GM18858 (cell line): ENCODE measurements around the gene BTBD1.

Experiments used
- ATAC-seq: cut with Tn5 transposase; IDR thresholded peaks from one replicate; pipeline ENCODE4 v1.9.1; 2021; ENCODE audit not compliant: unreplicated experiment

BTBD1 gene

GRCh38 chr15:83066734-83067637 lies at the start of gene BTBD1:
TSS of gene BTBD1 (minus strand) at chr15:83067252. CDS start at chr15:83067151, 101 bp downstream.
- peak; percentile 67 for ATAC-seq

GRCh38 chr15:83115831-83116565 lies 48.9 kb upstream of the BTBD1 start:
- peak; percentile 46 for ATAC-seq

GRCh38 chr15:83115410-83115809 lies 48.4 kb upstream of the BTBD1 start:
- no peak for ATAC-seq

- no peak for ATAC-seq
Measured at GRCh38 chr15:83114856-83115255, 47.8 kb upstream of the BTBD1 start.

GRCh38 chr15:83113881-83114674 lies 47.0 kb upstream of the BTBD1 start:
- no peak for ATAC-seq

GRCh38 chr15:83112956-83113299 lies 45.9 kb upstream of the BTBD1 start:
- ATAC-seq, result no peak

- no peak for ATAC-seq
Measured at GRCh38 chr15:83112233-83112955, 45.3 kb upstream of the BTBD1 start.

GRCh38 chr15:83111149-83111548 lies 44.1 kb upstream of the BTBD1 start:
- ATAC-seq, result no peak

GRCh38 chr15:83110381-83110780 lies 43.3 kb upstream of the BTBD1 start:
- no peak for ATAC-seq

GRCh38 chr15:83109532-83109931 lies 42.5 kb upstream of the BTBD1 start:
- no peak for ATAC-seq

- no peak for ATAC-seq
Measured at GRCh38 chr15:83108266-83109219, 41.5 kb upstream of the BTBD1 start.

GRCh38 chr15:83107841-83108181 lies 40.8 kb upstream of the BTBD1 start:
- no peak for ATAC-seq

GRCh38 chr15:83106994-83107840 lies 40.2 kb upstream of the BTBD1 start, which contains the start of gene TM6SF1:
TSS of gene TM6SF1 (plus strand) at chr15:83107645. CDS start at chr15:83107681, 36 bp downstream.
- ATAC-seq, result no peak

- no peak for ATAC-seq
Measured at GRCh38 chr15:83105440-83105839, 38.4 kb upstream of the BTBD1 start.

GRCh38 chr15:83104141-83104540 lies 37.1 kb upstream of the BTBD1 start:
- ATAC-seq, result no peak

GRCh38 chr15:83102346-83102745 lies 35.3 kb upstream of the BTBD1 start:
- ATAC-seq, result no peak

GRCh38 chr15:83100097-83100646 lies 33.1 kb upstream of the BTBD1 start:
- ATAC-seq, result no peak

- ATAC-seq, result no peak
Measured at GRCh38 chr15:83099290-83099689, 32.2 kb upstream of the BTBD1 start.
